HG02884 (cell line): ENCODE measurements around the gene TMEM220.
"Not testable (repeated sequence)": the region's sequence is repeated elsewhere in the genome, so short reads cannot be mapped to it uniquely, and the experiment has no call there.

ENCODE experiments used
- ATAC-seq: cut with Tn5 transposase; IDR thresholded peaks from one replicate; pipeline ENCODE4 v1.9.1; 2021; ENCODE audit warnings: mild to moderate bottlenecking, moderate library complexity; ENCODE audit not compliant: unreplicated experiment

TMEM220 gene

GRCh38 chr17:10755592-10756127 is 25.8 kb upstream of the TMEM220 start:
- no peak for ATAC-seq

- no peak for ATAC-seq
Measured at GRCh38 chr17:10754861-10755591, 25.2 kb upstream of the TMEM220 start.

GRCh38 chr17:10754109-10754508 is 24.3 kb upstream of the TMEM220 start:
- no peak for ATAC-seq

GRCh38 chr17:10752696-10753095 is 22.9 kb upstream of the TMEM220 start:
- ATAC-seq = no peak

- no peak for ATAC-seq
Measured at GRCh38 chr17:10751563-10751962, 21.7 kb upstream of the TMEM220 start.

- ATAC-seq = no peak
Measured at GRCh38 chr17:10750210-10750609, 20.4 kb upstream of the TMEM220 start.

- ATAC-seq = no peak
Measured at GRCh38 chr17:10748531-10749181, 18.8 kb upstream of the TMEM220 start.

GRCh38 chr17:10745231-10745630 is 15.4 kb upstream of the TMEM220 start:
- ATAC-seq = no peak

- no peak for ATAC-seq
Measured at GRCh38 chr17:10744501-10745000, 14.7 kb upstream of the TMEM220 start.

GRCh38 chr17:10743316-10744009 is 13.6 kb upstream of the TMEM220 start:
- no peak for ATAC-seq

- ATAC-seq = no peak
Measured at GRCh38 chr17:10742431-10742830, 12.6 kb upstream of the TMEM220 start.

GRCh38 chr17:10741416-10742135 is 11.8 kb upstream of the TMEM220 start:
- no peak for ATAC-seq

- no peak for ATAC-seq
Measured at GRCh38 chr17:10739386-10739785, 9.6 kb upstream of the TMEM220 start.

- ATAC-seq = no peak
Measured at GRCh38 chr17:10738521-10739258, 8.9 kb upstream of the TMEM220 start.

GRCh38 chr17:10737736-10738135 is 7.9 kb upstream of the TMEM220 start:
- no peak for ATAC-seq

- no peak for ATAC-seq
Measured at GRCh38 chr17:10737168-10737622, 7.4 kb upstream of the TMEM220 start.

- ATAC-seq = no peak
Measured at GRCh38 chr17:10735821-10736220, 6.0 kb upstream of the TMEM220 start.

GRCh38 chr17:10735251-10735650 is 5.4 kb upstream of the TMEM220 start:
- ATAC-seq = no peak

GRCh38 chr17:10733666-10734065 is 3.8 kb upstream of the TMEM220 start:
- no peak for ATAC-seq

- not testable (repeated sequence) for ATAC-seq
Measured at GRCh38 chr17:10732121-10732520, 2.3 kb upstream of the TMEM220 start.
